Stomach (tissue), 4 donors: ENCODE data around the gene ISCA2.

Experiments
- EP300 ChIP-seq: sonication (generic); formaldehyde crosslinking; IDR thresholded peaks from one replicate; pipeline ENCODE4 v1.6.1; 2017; ENCODE audit warnings: antibody characterized with exemption
- POLR2A ChIP-seq, 4 donors: fragments of 450-650 bp; IDR thresholded peaks; one replicate each; pipeline ENCODE4 v1.6.1; 2016; ENCODE audit warnings: antibody characterized with exemption in 4 of 4, control low read depth in 2 of 4, mild to moderate bottlenecking in 1 of 4, moderate library complexity in 1 of 4
- POLR2AphosphoS5 ChIP-seq, 3 donors: sonication (generic); formaldehyde crosslinking; IDR thresholded peaks; one replicate each; pipeline ENCODE4 v1.6.1; 2016; ENCODE audit warnings: antibody characterized with exemption in 3 of 3
- TF ChIP-seq, protein P1 (sequence below), 7 experiments: fragments of 450-650 bp in 4 of 7; fragments of 200-600 bp in 3 of 7; sonication (generic) in 3 of 7; IDR thresholded peaks; one replicate each; pipeline ENCODE4 v1.5.1; 2016 to 2019; ENCODE audit warnings: antibody characterized with exemption in 7 of 7, control low read depth in 2 of 7, mild to moderate bottlenecking in 1 of 7

DNA sequence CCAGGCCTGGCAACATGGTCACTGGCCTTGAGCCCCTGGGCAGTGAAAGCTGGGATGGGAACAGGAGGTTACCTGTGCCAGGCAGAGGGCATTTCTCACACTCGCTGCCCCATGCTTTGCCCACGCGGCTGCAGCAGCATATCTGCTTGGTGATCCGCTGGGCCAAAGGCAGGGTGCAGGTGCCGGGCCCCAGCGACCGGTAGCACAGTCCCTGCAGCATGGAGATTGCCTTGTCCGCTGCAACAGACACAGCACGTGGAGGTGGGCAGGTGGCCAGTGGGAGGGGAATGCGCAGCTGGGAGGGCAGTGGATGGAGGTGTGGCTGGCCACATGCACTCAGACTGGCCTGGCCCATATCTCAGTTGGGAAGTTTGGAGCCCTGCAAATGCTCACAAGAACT lies 35.3 kb downstream of the ISCA2 start:
- TF ChIP-seq, protein P1, sequence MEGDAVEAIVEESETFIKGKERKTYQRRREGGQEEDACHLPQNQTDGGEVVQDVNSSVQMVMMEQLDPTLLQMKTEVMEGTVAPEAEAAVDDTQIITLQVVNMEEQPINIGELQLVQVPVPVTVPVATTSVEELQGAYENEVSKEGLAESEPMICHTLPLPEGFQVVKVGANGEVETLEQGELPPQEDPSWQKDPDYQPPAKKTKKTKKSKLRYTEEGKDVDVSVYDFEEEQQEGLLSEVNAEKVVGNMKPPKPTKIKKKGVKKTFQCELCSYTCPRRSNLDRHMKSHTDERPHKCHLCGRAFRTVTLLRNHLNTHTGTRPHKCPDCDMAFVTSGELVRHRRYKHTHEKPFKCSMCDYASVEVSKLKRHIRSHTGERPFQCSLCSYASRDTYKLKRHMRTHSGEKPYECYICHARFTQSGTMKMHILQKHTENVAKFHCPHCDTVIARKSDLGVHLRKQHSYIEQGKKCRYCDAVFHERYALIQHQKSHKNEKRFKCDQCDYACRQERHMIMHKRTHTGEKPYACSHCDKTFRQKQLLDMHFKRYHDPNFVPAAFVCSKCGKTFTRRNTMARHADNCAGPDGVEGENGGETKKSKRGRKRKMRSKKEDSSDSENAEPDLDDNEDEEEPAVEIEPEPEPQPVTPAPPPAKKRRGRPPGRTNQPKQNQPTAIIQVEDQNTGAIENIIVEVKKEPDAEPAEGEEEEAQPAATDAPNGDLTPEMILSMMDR (IDR thresholded peaks at IDR 0.05): no peak
- no peak for TF ChIP-seq POLR2AphosphoS5 (IDR thresholded peaks at IDR 0.05)
- no peak for TF ChIP-seq POLR2A (IDR thresholded peaks at IDR 0.05)
- no peak for TF ChIP-seq EP300
